NCI-H460 (cell line): ENCODE results near the gene DENND1A. TPM values are rescaled to one million over a fixed set of nuclear protein-coding genes. Genes with fewer than 3 reads are reported as not detected.

Source experiments
- DNase-seq: peaks from one replicate; pipeline ENCODE4 v3.0.0-alpha.2; 2016; ENCODE audit warnings: low read depth; ENCODE audit errors: extremely low read depth
- total RNA-seq: library from RNA; depleted of rRNA; stranded (reverse); fragments of >200 nt; shearing (Covaris generic); gene quantifications from 2 replicates; pipeline ENCODE4 v1.2.3, GENCODE V29; 2014

The DENND1A gene
- total RNA-seq, 1 experiment from 2014 or later: 32.7 TPM

- no peak for DNase-seq
Observed at GRCh38 chr9:123383512-123384170, 546.3 kb downstream of the DENND1A start.

GRCh38 chr9:123382653-123383511 is 547.0 kb downstream of the DENND1A start:
- no peak for DNase-seq

- no peak for DNase-seq
Observed at GRCh38 chr9:123380852-123381705, 548.8 kb downstream of the DENND1A start.

- DNase-seq: no peak
Observed at GRCh38 chr9:123378956-123379660, 550.8 kb downstream of the DENND1A start.

- no peak for DNase-seq
Observed at GRCh38 chr9:123378025-123378424, 551.9 kb downstream of the DENND1A start.

- DNase-seq: no peak
Observed at GRCh38 chr9:123377211-123377971, 552.5 kb downstream of the DENND1A start.

GRCh38 chr9:123376218-123377071 is 553.5 kb downstream of the DENND1A start:
- no peak for DNase-seq

- no peak for DNase-seq
Observed at GRCh38 chr9:123375469-123376132, 554.3 kb downstream of the DENND1A start.

- DNase-seq: no peak
Observed at GRCh38 chr9:123373946-123374345, 556.0 kb downstream of the DENND1A start.

GRCh38 chr9:123373447-123373923 is 556.4 kb downstream of the DENND1A start:
- DNase-seq: no peak

- no peak for DNase-seq
Observed at GRCh38 chr9:123372766-123373446, 557.0 kb downstream of the DENND1A start.

- no peak for DNase-seq
Observed at GRCh38 chr9:123371805-123372590, 557.9 kb downstream of the DENND1A start.

- no peak for DNase-seq
Observed at GRCh38 chr9:123371228-123371584, 558.7 kb downstream of the DENND1A start.

- no peak for DNase-seq
Observed at GRCh38 chr9:123370526-123371227, 559.2 kb downstream of the DENND1A start.

GRCh38 chr9:123370108-123370507 is 559.8 kb downstream of the DENND1A start:
- DNase-seq: no peak

- no peak for DNase-seq
Observed at GRCh38 chr9:123369296-123369695, 560.6 kb downstream of the DENND1A start.
